DOHH2 (cell line): ENCODE results near the gene CR1L.
A peak's percentile ranks its signal among the peaks of the same experiment; 100 is the strongest.
"Not testable (repeated sequence)": the region's sequence is repeated elsewhere in the genome, so short reads cannot be mapped to it uniquely, and the experiment has no call there.

ENCODE experiments used
- H3F3A ChIP-seq: fragments of 200-600 bp; sonication (generic), shearing (Covaris generic); 2 replicates; pipeline ENCODE4 v1.6.0; 2016; ENCODE audit warnings: antibody characterized with exemption, mild to moderate bottlenecking; ENCODE audit not compliant: control insufficient read depth, insufficient read depth
- H3K27ac ChIP-seq: fragments of 200-600 bp; sonication (generic); 2 replicates; pipeline ENCODE4 v1.5.1; 2014; ENCODE audit warnings: low read depth, mild to moderate bottlenecking, low read length, moderate library complexity
- H3K27me3 ChIP-seq: fragments of 200-600 bp; sonication (generic); 2 replicates; pipeline ENCODE4 v1.6.1; 2014; ENCODE audit warnings: mild to moderate bottlenecking, low read length, mixed read lengths; ENCODE audit not compliant: control insufficient read depth
- H3K36me3 ChIP-seq: fragments of 200-600 bp; sonication (generic); 2 replicates; pipeline ENCODE4 v1.6.1; 2014; ENCODE audit warnings: mild to moderate bottlenecking, low read length, moderate library complexity, mixed read lengths; ENCODE audit not compliant: control insufficient read depth
- H3K4me1 ChIP-seq: fragments of 200-600 bp; sonication (generic); 2 replicates; pipeline ENCODE4 v1.6.1; 2014; ENCODE audit warnings: mild to moderate bottlenecking, low read length, mixed read lengths; ENCODE audit not compliant: control insufficient read depth
- H3K4me2 ChIP-seq: fragments of 200-600 bp; sonication (generic); 2 replicates; pipeline ENCODE4 v1.6.0; 2014; ENCODE audit warnings: mild to moderate bottlenecking, low read length, moderate library complexity
- H3K4me3 ChIP-seq: fragments of 200-600 bp; sonication (generic); 2 replicates; pipeline ENCODE4 v1.5.1; 2014; ENCODE audit warnings: mild to moderate bottlenecking, low read length, mixed read lengths
- H3K79me2 ChIP-seq: fragments of 200-600 bp; sonication (generic); 2 replicates; pipeline ENCODE4 v1.6.1; 2014; ENCODE audit warnings: mild to moderate bottlenecking, low read length, mixed read lengths; ENCODE audit not compliant: control insufficient read depth
- H3K9me2 ChIP-seq: fragments of 200-600 bp; sonication (generic); replicated peaks from 2 replicates; pipeline ENCODE4 v1.6.1; 2014; ENCODE audit warnings: mild to moderate bottlenecking, low read length, mixed read lengths; ENCODE audit not compliant: control insufficient read depth
- H3K9me3 ChIP-seq: fragments of 200-600 bp; sonication (generic); 2 replicates; pipeline ENCODE4 v1.6.1; 2014; ENCODE audit warnings: antibody characterized with exemption, low read length, mixed read lengths; ENCODE audit not compliant: control insufficient read depth, insufficient read depth
- H4K20me1 ChIP-seq: fragments of 200-600 bp; sonication (generic); 2 replicates; pipeline ENCODE4 v1.6.0; 2014; ENCODE audit warnings: low read depth, mild to moderate bottlenecking, antibody characterized with exemption, low read length, moderate library complexity; ENCODE audit not compliant: control insufficient read depth, insufficient read depth
- EZH2phosphoT487 ChIP-seq: fragments of 200-600 bp; sonication (generic); IDR thresholded peaks from 2 replicates; pipeline ENCODE4 v1.6.1; 2017; ENCODE audit warnings: borderline replicate concordance, mild to moderate bottlenecking, antibody characterized with exemption, low read length, moderate library complexity, mixed read lengths
- TF ChIP-seq, protein P1 (sequence below): fragments of 200-600 bp; sonication (generic); IDR thresholded peaks from one replicate; pipeline ENCODE4 v1.5.1; 2014; ENCODE audit warnings: antibody characterized with exemption, mild to moderate bottlenecking, low read depth, low read length; ENCODE audit not compliant: poor library complexity, severe bottlenecking

Gene CR1L

DNA sequence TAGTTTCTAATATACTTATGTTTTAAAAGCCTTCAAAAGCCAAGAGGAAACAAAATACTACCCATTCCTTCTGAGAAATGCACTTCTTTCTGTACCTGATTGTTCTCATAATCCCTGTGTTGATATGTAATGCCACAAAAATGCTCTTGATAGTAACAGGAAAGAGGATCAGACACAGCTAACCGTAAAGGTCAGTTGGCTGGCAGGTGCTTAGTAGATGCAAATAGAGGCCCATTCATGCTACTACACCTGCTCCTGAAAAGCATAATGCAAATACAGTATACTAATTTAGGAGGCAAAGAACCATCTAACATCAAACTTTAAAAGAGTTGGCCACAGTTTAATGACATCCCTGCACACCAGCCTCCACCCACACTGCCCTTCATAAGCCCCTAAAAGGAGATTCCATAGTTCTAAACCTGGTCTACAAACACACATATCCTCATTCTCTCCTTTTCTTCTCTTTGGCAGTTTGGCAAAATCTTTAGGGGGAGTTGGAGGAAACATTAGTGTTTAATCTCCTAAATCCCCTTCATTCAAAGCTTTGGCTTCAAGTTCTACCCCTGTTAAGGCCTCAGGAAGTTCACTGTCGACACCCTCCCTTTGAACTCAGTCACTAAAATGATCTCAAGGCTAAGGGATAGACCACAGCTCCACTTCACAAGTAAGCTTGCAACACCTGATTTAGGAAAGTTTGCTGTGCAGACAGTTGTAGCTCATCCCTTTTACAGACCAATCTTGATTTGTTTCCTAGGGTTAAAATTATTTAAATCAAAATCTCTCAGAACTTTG, 104.0 kb downstream of the CR1L start:
- Histone ChIP-seq H3K79me2 (peaks cover 35% of the 10 kb centered on the region), H3F3A (peaks cover 9% of the 10 kb centered on the region; the same call in 1 of the 2 replicates), H3K27ac (peak overlapping the region; percentile 65), H3K9me2 (no peaks in the 10 kb centered on the region), H3K9me3 (no peaks in the 10 kb centered on the region), H3K27me3 (no peaks in the 10 kb centered on the region), H3K36me3 (peaks cover 5% of the 10 kb centered on the region; the same call in 1 of the 2 replicates), H4K20me1 (peaks cover 5% of the 10 kb centered on the region; the same call in 1 of the 2 replicates), H3K4me3 (peak overlapping the region; percentile 79), H3K4me1 (peaks cover 72% of the 10 kb centered on the region), H3K4me2 (peak overlapping the region; percentile 77)
- TF ChIP-seq, protein P1, sequence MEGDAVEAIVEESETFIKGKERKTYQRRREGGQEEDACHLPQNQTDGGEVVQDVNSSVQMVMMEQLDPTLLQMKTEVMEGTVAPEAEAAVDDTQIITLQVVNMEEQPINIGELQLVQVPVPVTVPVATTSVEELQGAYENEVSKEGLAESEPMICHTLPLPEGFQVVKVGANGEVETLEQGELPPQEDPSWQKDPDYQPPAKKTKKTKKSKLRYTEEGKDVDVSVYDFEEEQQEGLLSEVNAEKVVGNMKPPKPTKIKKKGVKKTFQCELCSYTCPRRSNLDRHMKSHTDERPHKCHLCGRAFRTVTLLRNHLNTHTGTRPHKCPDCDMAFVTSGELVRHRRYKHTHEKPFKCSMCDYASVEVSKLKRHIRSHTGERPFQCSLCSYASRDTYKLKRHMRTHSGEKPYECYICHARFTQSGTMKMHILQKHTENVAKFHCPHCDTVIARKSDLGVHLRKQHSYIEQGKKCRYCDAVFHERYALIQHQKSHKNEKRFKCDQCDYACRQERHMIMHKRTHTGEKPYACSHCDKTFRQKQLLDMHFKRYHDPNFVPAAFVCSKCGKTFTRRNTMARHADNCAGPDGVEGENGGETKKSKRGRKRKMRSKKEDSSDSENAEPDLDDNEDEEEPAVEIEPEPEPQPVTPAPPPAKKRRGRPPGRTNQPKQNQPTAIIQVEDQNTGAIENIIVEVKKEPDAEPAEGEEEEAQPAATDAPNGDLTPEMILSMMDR = no peak
- no peak for TF ChIP-seq EZH2phosphoT487

DNA sequence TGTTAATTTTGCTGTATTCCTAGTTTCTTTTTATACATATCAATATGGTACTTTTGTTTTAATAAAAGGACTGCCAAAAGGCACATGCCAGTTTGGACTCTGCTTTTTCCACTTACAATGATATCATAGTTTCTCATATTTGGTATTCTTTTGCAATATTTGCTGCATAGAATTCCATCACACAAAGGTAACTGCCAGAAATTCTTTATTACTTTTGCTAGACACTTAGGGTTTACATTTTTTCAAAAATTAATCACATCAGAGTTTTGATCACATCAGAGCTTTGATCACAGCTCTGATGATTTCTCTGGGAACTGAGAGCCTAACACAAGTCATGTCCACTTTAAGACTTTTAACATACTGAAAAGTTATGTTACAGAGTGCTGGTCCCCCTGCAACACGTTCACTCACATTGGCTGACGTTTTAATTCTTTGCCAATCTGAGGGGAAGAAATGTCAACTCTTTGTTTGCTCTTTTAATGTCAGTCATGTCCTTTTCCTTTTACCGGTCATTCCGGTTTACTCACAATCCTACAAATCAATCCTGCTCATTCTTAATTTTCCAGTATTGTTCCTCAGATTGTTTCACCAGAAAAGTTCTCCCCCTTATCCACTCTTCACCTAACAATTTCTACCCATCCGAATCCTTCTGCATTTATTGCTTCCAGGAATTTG, 105.8 kb downstream of the CR1L start:
- Histone ChIP-seq H3K36me3 (peaks cover 5% of the 10 kb centered on the region; the same call in 1 of the 2 replicates), H3K4me3 (peak overlapping the region; percentile 79), H3F3A (peaks cover 9% of the 10 kb centered on the region; the same call in 1 of the 2 replicates), H3K27me3 (no peaks in the 10 kb centered on the region), H3K27ac (peak overlapping the region; percentile 47; the same call in 1 of the 2 replicates), H3K9me3 (no peaks in the 10 kb centered on the region), H3K9me2 (no peaks in the 10 kb centered on the region), H4K20me1 (peaks cover 15% of the 10 kb centered on the region; the same call in 1 of the 2 replicates), H3K4me1 (peaks cover 86% of the 10 kb centered on the region), H3K4me2 (peak overlapping the region; percentile 77), H3K79me2 (peaks cover 54% of the 10 kb centered on the region)
- no peak for TF ChIP-seq EZH2phosphoT487
- TF ChIP-seq, protein P1 = no peak

DNA sequence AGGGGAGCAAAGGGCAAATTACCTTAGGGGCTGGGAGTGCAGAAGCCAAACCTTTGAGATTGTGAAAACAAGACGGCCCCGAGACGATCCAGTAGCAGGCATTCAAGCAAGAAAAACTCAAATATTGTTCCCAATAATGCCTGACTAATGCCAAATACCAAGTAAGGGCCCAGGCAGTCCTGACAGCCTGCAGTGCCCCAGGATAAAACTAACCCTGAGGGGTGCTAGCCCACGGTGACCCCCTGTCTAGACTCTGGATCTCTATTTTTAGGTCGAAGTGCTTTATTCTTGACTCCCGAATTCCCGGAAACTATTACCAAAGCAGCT, 106.5 kb downstream of the CR1L start:
- peak overlapping the region; percentile 47 for H3K27ac ChIP-seq
- peaks cover 80% of the 10 kb centered on the region for H3K4me1 ChIP-seq
- not testable (repeated sequence) for H3F3A ChIP-seq, H3K27me3 ChIP-seq, H3K9me2 ChIP-seq, H3K9me3 ChIP-seq, H3K36me3 ChIP-seq
- peak overlapping the region; percentile 79 for H3K4me3 ChIP-seq
- H4K20me1 ChIP-seq = peaks cover 15% of the 10 kb centered on the region; the same call in 1 of the 2 replicates
- peak overlapping the region; percentile 77 for H3K4me2 ChIP-seq
- peaks cover 60% of the 10 kb centered on the region for H3K79me2 ChIP-seq
